ENCODE data around the gene CDC73. TPM values are rescaled to one million over a fixed set of nuclear protein-coding genes. Genes with fewer than 3 reads are reported as not detected.

Gene CDC73
- total RNA-seq, 2 donors from 2014 or later, result 22.6 to 37.9 TPM

DNA sequence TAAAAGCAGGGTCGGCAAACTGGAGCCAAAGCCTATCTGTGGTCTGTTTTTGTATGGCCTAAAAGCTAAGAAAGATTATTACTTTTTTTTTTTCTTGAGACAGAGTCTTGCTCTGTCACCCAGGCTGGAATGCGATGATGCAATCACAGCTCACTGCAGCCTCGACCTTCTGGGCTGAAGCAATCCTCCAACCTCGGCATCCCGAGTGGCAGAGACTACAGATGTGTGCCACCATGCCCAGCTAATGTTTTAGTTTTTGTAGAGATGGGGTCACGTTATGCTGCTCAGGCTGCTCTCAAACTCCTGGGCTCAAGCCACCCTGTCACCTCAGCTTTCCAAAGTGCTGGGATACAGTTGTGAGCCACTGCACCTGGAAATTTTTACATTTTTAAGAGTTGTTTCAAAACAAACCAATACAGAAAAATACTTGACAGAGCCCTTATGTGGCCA, 10.2 kb upstream of the CDC73 start:
- ATAC-seq, result peak; percentile 70

DNA sequence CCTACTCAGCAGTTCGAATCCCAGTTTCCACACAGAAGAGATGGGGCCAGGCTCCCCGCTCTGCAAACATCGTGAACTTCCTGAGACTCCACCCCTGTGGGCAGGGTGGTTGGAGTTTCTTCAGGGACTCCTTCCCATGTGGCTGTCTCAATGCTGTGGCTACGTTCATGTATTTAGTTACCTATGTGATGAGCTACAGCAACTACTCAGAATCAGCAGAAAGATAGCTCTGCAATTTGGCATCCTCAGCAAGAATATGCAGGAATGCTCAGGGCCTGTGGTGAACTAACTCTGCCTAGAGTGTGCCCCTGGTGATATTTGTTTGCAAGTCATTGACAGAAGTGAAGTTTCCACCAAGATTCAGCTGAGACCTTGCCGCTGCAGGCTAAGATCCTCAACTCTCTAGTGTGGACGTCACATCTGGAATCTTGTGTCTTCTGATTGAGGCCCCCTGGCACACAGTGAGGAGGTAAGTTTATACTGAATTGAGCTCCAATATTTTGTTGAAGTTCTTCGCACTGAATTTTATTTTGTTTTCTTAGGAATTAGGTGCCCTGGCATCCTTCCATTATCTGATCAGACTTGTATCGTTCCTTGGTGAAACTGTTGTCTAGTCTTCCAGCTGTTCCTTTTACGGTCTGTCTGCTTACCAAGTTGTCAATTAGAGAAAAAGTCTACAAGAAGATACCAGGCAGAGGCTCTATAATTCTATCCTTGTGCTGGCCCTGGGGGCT, 8.4 kb upstream of the CDC73 start:
- Histone ChIP-seq H3K27ac (no peak overlapping the region), H3K9me3 (no peaks in the 10 kb centered on the region), H3K27me3 (no peaks in the 10 kb centered on the region), H3K4me1 (no peaks in the 10 kb centered on the region), H3K4me3 (no peak overlapping the region), H3K36me3 (replicated peaks in 1 of 2; ENCODE audit: insufficient read depth in 1 of 2, low read depth in 2 of 2) (no peaks in the 10 kb centered on the region)
- WGBS, 2 donors, result 78 to 82% methylated on average over 8 to 9 of the region's 9 CpGs
- TF ChIP-seq, protein P1, sequence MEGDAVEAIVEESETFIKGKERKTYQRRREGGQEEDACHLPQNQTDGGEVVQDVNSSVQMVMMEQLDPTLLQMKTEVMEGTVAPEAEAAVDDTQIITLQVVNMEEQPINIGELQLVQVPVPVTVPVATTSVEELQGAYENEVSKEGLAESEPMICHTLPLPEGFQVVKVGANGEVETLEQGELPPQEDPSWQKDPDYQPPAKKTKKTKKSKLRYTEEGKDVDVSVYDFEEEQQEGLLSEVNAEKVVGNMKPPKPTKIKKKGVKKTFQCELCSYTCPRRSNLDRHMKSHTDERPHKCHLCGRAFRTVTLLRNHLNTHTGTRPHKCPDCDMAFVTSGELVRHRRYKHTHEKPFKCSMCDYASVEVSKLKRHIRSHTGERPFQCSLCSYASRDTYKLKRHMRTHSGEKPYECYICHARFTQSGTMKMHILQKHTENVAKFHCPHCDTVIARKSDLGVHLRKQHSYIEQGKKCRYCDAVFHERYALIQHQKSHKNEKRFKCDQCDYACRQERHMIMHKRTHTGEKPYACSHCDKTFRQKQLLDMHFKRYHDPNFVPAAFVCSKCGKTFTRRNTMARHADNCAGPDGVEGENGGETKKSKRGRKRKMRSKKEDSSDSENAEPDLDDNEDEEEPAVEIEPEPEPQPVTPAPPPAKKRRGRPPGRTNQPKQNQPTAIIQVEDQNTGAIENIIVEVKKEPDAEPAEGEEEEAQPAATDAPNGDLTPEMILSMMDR (IDR thresholded peaks at IDR 0.05), result no peak
- TF ChIP-seq POLR2A (IDR thresholded peaks at IDR 0.05), result no peak
- DNase-seq (no peak), ATAC-seq (no peak)
- intact Hi-C loops (cut with DNase I), result no loop called here

More for the DNA sequence above, 10.2 kb upstream of the CDC73 start:
- Histone ChIP-seq H3K36me3 (replicated peaks in 1 of 2; ENCODE audit: insufficient read depth in 1 of 2, low read depth in 2 of 2) (no peaks in the 10 kb centered on the region), H3K27ac (no peak overlapping the region), H3K4me1 (no peaks in the 10 kb centered on the region), H3K27me3 (no peaks in the 10 kb centered on the region), H3K9me3 (no peaks in the 10 kb centered on the region), H3K4me3 (no peak overlapping the region)
- DNase-seq, result peak; percentile 43 to 61 (median 49)
- intact Hi-C loops (cut with DNase I), result no loop called here
- WGBS, 2 donors, result 14 to 22% methylated on average over 6 of the region's 6 CpGs
- TF ChIP-seq, protein P1 (IDR thresholded peaks at IDR 0.05), result no peak
- no peak for TF ChIP-seq POLR2A (IDR thresholded peaks at IDR 0.05)

DNA sequence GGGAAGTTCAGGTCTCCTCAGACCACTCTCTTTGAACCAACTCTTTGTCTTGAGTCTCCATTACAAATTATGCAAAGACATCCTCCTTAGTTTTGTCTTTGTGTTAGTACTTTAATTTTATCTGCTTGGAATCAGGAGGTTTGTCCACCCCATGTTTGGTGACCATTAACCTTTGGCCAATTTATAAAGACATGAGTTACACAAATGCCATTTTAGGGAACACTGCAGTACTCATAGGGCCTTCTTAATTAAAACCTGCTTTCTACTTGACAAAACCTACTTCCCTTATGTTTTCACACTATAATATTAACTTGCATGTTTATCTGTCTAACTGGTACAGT, 7.9 kb upstream of the CDC73 start:
- H3K36me3 ChIP-seq (replicated peaks in 1 of 2; ENCODE audit: insufficient read depth in 1 of 2, low read depth in 2 of 2), result no peaks in the 10 kb centered on the region
- H3K4me1 ChIP-seq, result no peaks in the 10 kb centered on the region
- no peak for ATAC-seq
- no peak for DNase-seq
- TF ChIP-seq, protein P1 (IDR thresholded peaks at IDR 0.05), result no peak
- TF ChIP-seq POLR2A (IDR thresholded peaks at IDR 0.05), result no peak
- no peak overlapping the region for H3K27ac ChIP-seq
- no peaks in the 10 kb centered on the region for H3K9me3 ChIP-seq
- no peaks in the 10 kb centered on the region for H3K27me3 ChIP-seq
- H3K4me3 ChIP-seq, result no peak overlapping the region
- intact Hi-C loops (cut with DNase I), result no loop called here

DNA sequence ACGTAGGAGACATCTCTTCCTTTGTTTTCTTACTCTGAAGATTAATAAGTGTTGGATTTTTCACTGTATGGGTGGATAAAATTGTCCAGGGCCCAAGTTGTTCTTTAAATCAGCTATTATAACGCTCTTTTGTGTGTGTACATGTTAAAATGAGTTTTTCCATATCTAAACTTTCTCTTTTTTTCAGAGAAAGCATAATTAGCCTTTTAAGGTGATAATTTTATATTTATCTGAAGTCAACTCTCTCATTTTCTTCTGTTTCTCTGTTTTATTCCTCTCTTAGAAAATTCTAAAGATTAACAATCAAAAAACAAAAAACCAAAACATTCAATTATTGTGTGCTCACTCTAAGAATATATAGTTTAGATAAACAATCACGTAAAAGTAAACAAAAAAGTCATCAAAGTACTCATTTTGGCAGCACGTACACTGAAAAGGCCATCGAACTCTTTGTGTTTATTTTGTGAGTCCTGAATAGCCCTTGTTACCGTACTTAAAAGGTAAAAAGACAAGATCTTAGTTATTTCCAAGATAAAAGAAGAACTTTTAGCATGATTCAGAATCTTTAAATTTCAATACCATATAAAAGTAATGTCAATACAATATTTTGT, 7.2 kb upstream of the CDC73 start:
- H3K36me3 ChIP-seq (replicated peaks in 1 of 2; ENCODE audit: insufficient read depth in 1 of 2, low read depth in 2 of 2), result no peaks in the 10 kb centered on the region
- DNase-seq (no peak), ATAC-seq (no peak)
- intact Hi-C loops (cut with DNase I), result no loop called here
- no peaks in the 10 kb centered on the region for H3K27me3 ChIP-seq
- no peaks in the 10 kb centered on the region for H3K9me3 ChIP-seq
- H3K4me1 ChIP-seq, result no peaks in the 10 kb centered on the region
- no peak overlapping the region for H3K27ac ChIP-seq
- WGBS, 2 donors, result 53 to 56% methylated on average over 6 of the region's 6 CpGs
- H3K4me3 ChIP-seq, result no peak overlapping the region
- TF ChIP-seq, protein P1 (IDR thresholded peaks at IDR 0.05), result no peak
- no peak for TF ChIP-seq POLR2A (IDR thresholded peaks at IDR 0.05)

Data from body of pancreas (tissue), 4 donors.